ENCODE results near the gene ASIC4. TPM values are rescaled to one million over a fixed set of nuclear protein-coding genes. Genes with fewer than 3 reads are reported as not detected.

The ASIC4 gene
- total and polyA plus RNA-seq, 2 of the 8 experiments (the other 6 are each of a cell fraction or from before 2014, with no cell fraction given), result 0.12 to 0.22 TPM

GRCh38 chr2:219475278-219475677 lies 39.0 kb upstream of the ASIC4 start:
- Histone ChIP-seq H2BK20ac (ENCODE audit: low read length) (no peak overlapping the region), H4K8ac (ENCODE audit: extremely low read depth, insufficient read depth, low read length) (no peak overlapping the region), H4K91ac (replicated peaks; ENCODE audit: insufficient read length, low read length) (no peak overlapping the region), H2BK15ac (ENCODE audit: low read length) (no peak overlapping the region), H3K23ac (ENCODE audit: insufficient read length) (no peak overlapping the region), H3K27me3 (replicated peaks in 1 of 4; ENCODE audit: control insufficient read depth in 3 of 4, extremely low read depth in 1 of 4, insufficient read depth in 3 of 4, low read length in 3 of 4) (0 out of 7 replicates have a peak, but pooled peaks cover 0 to 2% (median 0%) of the 10 kb centered on the region in 4 experiments), H3K27ac (ENCODE audit: low read depth, low read length) (no peak overlapping the region), H2AK5ac (ENCODE audit: low read depth, low read length) (no peak overlapping the region), H3K4me2 (ENCODE audit: insufficient read depth in 1 of 2, low read depth in 2 of 2, low read length in 2 of 2) (no peak overlapping the region), H3K4ac (replicated peaks; ENCODE audit: insufficient read length, low read depth, low read length) (no peak overlapping the region), H3K4me1 (replicated peaks in 1 of 4; ENCODE audit: control insufficient read depth in 3 of 4, insufficient read depth in 4 of 4, low read length in 3 of 4) (peaks cover 0 to 13% (median 6%) of the 10 kb centered on the region in 4 experiments; a peak in 5 of 7 replicates), H3K23me2 (ENCODE audit: low read depth, low read length) (no peaks in the 10 kb centered on the region), H3K79me1 (ENCODE audit: low read depth, low read length) (no peaks in the 10 kb centered on the region; the same call in 1 of the 2 replicates), H2AFZ (ENCODE audit: low read length) (no peak overlapping the region), H2BK5ac (ENCODE audit: low read depth, low read length) (no peak overlapping the region), H3K4me3 (ENCODE audit: extremely low read depth in 1 of 4, insufficient read depth in 2 of 4, low read depth in 3 of 4, low read length in 4 of 4) (no peak overlapping the region), H2BK120ac (replicated peaks; ENCODE audit: low read depth, low read length) (no peak overlapping the region), H3K79me2 (ENCODE audit: control insufficient read depth in 1 of 2, insufficient read depth in 2 of 2, low read length in 2 of 2) (no peaks in the 10 kb centered on the region), H3K9me3 (ENCODE audit: insufficient read depth in 2 of 2, low read depth in 1 of 2, low read length in 1 of 2) (no peaks in the 10 kb centered on the region), H3K14ac (ENCODE audit: insufficient read length) (no peak overlapping the region), H4K5ac (ENCODE audit: insufficient read length, low read depth, low read length) (no peak overlapping the region), H2BK12ac (ENCODE audit: low read depth, low read length) (0 out of 2 replicates have a peak overlapping the region, but pooled peaks have one; percentile 60), H3K56ac (replicated peaks; ENCODE audit: insufficient read length, low read depth, low read length) (no peak overlapping the region), H4K20me1 (replicated peaks in 1 of 2; ENCODE audit: control insufficient read depth in 1 of 2, insufficient read depth in 2 of 2, low read length in 2 of 2) (no peaks in the 10 kb centered on the region), H3K36me3 (ENCODE audit: control insufficient read depth in 2 of 4, insufficient read depth in 4 of 4, low read length in 3 of 4) (no peaks in the 10 kb centered on the region), H3K9ac (replicated peaks in 1 of 4; ENCODE audit: extremely low read depth in 1 of 4, low read depth in 3 of 4, low read length in 3 of 4) (no peak overlapping the region), H3K18ac (ENCODE audit: extremely low read depth, low read length) (no peak overlapping the region)
- CTCF ChIA-PET (ENCODE audit: partially characterized antibody), result interaction anchor here (0.6 to 113.1 kb wide), 5 partner anchors 14 to 92 kb away, joined by 3 to 7248 read pairs (median 33); partner anchors contain the start of genes ASIC4, CHPF, DES and GMPPA
- 83% methylated on average over 6 of the region's 6 CpGs; no CpG with 5 or more reads in 1 of the 2 experiments for WGBS, 2 experiments (ENCODE audit: extremely low coverage in 1 of 2, insufficient coverage in 1 of 2, insufficient read length in 1 of 2, insufficient replicate concordance in 2 of 2, low coverage in 1 of 2, low lambda C conversion rate in 2 of 2, missing lambda C conversion rate in 1 of 2)
- FAIRE-seq (no peak), DNase-seq (ENCODE audit: low read depth in 1 of 2, low spot score in 2 of 2) (no peak)
- POLR2A ChIA-PET (ENCODE audit: partially characterized antibody), result interaction anchor here (0.7 to 2.8 kb wide), 5 partner anchors 11 to 35 kb away, joined by 3 to 17 read pairs (median 12); no protein-coding TSS in a partner anchor
- no peak for TF ChIP-seq SP1 (IDR thresholded peaks at IDR 0.05; ENCODE audit: low read depth, low read length)
- no peak for TF ChIP-seq RFX5 (IDR thresholded peaks at IDR 0.05; ENCODE audit: borderline replicate concordance, low read depth, low read length)
- no peak for TF ChIP-seq BCL11A (IDR thresholded peaks at IDR 0.05; ENCODE audit: low read depth in 2 of 2, low read length in 2 of 2)
- no peak for TF ChIP-seq CHD1 (IDR thresholded peaks at IDR 0.05; ENCODE audit: low read depth, low read length)
- TF ChIP-seq CTCF (IDR thresholded peaks at IDR 0.05; ENCODE audit: control extremely low read depth in 1 of 3, insufficient read depth in 1 of 3, low read depth in 1 of 3, low read length in 3 of 3), result no peak
- TF ChIP-seq JUND (IDR thresholded peaks at IDR 0.05; ENCODE audit: low read length), result no peak
- no peak for TF ChIP-seq GABPA (IDR thresholded peaks at IDR 0.05; ENCODE audit: borderline replicate concordance, insufficient read depth, low read length)
- no peak for TF ChIP-seq CREB1 (IDR thresholded peaks at IDR 0.05)
